DMS79 treated with DMSO at 0.1 percent for 48 hours (cell line): ENCODE measurements around the gene HNRNPU.

Source experiments
- DNase-seq: peaks from one replicate; lab custom pipeline; 2025; lab: John Stamatoyannopoulos, UW

The HNRNPU gene

DNA sequence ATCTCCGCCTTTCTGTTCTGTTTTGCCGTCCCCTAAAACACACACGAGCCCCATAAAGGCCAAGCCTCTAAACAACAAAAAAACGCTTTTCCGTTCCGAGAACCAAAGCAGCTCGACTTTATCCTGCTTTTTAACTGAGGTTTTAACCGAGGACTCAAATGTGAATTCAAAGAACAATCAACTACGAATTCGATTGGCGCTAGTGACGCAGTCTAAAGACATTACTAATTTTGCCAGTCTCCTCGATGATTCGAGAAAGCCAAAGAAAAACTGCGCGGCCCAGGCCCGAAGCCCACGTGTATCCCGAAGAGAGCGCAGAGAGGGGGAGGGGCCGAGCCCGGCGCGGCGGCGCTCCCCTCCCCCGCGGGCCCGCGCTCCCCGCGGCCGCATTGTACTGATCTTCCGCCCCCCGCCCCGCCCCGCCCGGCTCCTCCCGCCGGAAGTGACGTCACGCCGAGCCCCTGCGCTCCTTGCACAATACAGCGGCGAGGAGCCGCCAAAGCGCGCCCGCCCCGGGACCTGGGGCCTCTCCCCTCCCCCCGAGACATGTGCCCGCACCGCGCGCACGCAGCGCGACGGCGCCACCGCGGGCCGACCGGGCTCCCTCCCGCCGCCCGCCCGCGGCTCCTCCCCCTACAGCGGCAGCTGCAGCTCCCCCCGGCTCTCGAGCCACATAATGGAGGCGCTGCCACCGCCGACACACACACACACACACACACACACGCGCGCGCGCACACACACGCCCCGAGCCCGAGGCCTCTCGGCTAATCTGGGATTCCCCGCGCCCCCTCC, 1.4 kb downstream of the HNRNPU start:
- DNase-seq, result peak; percentile 78

DNA sequence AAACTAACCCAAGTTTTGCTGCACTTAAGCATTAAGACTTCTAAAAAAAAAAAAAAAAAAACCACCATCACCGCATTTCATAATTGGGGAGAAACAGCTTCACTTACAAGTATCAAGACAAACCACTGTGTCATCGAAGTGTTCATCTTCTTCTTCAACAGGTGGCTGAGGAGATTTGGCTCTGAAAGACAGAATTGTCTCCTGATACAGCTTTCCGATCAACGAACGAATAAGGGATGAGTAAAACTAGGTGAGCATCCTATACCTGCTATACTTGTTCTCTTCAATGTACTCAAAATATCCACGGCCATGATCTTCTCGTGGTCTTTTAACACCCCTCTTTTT, 2.0 kb downstream of the HNRNPU start:
- DNase-seq, result no peak

DNA sequence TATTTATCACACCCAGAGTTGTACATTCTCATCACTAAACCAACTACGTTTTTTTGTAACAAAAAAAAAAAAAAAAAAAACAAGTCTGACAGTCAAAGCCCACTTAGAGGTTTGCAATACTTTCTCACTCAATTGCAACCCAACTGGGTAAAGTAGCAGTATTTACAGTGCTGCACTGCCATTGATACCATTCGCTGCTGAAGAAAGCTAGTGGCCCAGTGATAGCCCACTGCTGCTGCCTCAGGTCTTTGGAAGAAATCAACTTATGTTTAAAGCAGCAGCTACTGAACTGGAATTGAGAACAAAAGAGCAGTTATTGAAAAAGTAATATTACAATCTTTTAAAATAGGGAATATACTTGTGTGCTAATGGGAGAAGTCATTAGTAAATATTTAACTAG, 2.7 kb downstream of the HNRNPU start:
- no peak for DNase-seq

DNA sequence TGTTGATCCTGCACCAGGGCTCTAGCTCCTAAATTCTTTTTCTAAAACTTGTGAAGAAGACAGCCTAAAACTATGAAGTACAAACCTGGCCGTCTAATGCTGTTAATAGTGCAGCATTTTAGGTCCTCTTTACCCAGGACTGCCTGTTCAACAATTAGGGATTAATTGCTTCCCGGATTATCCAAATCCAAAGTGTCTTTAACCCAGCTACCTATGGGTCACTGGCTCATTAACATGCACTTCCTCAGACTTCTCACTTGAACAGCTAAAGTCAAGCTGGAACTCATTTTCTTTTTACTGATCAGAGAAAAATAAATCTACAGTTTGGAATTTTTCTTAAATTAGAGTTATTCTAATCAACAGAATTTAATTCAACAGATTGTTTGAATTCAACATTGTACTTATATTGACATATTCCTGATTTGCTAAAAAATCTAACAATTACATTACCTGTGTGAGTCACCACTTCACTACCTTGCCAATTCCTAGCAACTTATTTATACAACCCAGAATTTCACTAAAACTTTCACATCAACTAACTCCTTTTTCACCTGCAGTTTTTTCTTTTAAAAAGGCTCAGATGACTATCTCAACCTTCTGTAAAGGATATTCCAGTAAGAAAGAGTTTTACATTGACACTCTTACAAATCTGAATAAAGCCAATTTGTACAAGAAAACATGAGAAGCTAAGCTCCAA, 3.3 kb downstream of the HNRNPU start:
- DNase-seq, result no peak

DNA sequence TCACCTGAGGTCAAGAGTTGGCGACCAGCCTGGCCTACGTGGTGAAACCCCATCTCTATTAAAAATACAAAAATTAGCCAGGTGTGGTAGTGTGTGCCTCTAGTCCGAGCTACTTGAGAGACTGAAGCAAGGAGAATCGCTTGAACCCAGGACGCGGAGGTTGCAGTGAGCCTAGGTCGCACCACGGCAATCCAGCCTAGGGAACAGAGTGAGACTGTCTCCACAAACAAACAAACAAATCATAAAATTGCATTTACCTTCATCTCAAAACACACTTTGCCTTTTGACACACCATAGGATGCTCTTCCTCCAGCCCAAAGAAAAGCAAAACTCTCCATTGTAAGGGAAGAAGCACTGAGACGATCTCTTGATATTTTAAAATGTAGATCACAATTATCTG, 4.3 kb downstream of the HNRNPU start:
- no peak for DNase-seq

DNA sequence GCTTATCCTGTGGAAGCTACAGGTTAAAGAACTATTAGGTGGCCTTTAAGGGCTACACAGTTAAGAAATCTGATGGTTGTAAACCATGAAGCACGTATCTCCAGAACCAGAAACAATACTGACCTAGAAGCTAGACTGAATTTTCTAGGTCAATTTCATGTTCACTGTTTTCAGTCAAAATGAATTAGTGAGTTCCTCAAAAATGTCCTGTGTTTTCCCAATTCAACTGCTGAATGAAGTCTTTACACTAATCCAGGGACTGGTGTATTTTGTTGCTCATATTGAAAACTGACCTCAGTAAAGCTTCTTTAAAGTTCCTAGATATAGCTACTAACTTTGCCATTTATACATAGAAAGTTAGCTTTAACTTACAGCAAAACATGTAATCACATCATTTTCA, 6.0 kb downstream of the HNRNPU start:
- DNase-seq, result no peak

DNA sequence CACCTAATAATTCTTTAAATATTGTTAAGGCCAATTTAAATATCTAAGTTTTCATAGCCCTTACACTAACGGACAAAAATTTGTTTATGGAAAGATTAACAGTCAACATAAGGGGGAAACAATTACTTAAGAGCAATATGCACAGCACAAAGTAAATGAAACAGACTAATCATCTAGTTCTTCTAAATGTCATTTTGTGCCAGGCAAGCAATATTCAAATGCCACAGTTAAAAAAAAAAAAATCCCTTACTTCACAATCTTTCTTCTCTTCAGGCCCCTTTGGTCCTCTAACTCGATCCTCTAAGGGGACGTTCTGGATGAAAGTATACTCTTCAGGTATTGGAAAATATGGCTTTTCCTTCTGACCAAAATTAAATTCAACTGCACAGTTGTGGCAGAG, 6.6 kb downstream of the HNRNPU start:
- DNase-seq, result no peak

DNA sequence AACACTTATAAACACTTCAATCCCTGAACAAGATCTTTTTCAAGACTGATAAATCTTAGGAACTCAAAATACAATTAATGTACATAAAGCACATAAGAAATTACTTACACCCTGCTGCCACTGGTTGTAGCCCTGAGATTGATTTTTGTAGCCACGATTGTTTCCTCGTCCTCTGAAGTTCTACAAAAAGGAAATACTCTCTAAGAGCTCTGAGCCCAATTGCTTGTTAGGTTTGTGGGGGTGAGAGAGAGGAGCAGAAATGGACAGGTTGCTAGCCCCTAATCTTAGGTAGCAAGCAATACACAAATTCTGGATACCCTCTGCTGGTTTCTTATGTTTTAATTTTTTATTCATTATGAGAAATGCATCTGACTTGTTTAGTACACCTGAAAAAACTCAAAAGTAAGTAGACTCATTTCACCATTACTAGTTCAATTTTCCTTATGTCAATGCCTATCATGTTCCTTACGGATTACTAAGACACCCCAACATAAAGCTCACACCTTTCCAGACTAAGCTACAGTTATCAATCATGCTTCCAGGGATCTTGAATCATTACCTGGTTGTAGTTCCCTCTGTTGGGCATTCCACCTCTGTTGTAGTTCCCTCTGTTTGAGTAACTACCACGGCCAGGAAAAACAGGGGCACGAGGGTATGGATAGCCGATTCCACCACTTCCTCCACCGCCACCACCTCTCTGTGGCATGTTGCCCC, 9.3 kb downstream of the HNRNPU start:
- no peak for DNase-seq

DNA sequence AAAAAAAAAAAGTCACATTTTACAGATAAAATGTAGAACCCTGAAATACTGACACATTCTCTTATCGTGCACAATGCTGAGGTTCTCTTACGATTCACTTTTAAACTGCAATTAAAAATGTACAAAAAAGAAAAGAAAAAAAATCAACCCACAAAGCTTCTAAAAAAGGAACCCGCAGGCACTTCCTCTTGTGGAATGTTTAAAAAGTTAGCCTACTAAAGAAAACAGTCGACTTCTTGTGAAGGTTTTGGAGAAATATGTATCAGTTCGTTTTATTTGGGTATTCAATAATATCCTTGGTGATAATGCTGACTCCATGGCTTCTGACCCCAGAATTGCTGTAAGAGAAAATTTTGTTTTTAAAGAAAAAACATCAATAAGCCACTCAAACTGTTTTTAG, 10.2 kb downstream of the HNRNPU start:
- no peak for DNase-seq

DNA sequence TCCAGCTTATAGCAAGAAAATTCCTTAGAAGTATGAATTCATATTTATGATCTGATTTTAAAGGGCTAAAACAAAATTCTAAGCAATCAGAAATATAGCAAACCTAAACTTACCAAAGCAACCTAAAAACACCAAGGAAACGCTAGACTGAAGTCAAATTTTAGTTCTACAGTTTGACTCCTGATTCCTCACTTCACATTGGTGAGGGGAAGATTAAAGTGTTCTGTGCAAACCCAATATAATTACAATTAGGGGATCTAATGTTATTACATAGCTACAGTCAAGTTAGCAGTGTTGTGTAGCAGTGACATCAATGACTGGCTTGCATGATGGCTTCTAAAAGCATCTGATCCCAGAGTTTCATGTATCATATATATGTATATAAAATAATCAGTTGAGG, 11.6 kb downstream of the HNRNPU start:
- no peak for DNase-seq

DNA sequence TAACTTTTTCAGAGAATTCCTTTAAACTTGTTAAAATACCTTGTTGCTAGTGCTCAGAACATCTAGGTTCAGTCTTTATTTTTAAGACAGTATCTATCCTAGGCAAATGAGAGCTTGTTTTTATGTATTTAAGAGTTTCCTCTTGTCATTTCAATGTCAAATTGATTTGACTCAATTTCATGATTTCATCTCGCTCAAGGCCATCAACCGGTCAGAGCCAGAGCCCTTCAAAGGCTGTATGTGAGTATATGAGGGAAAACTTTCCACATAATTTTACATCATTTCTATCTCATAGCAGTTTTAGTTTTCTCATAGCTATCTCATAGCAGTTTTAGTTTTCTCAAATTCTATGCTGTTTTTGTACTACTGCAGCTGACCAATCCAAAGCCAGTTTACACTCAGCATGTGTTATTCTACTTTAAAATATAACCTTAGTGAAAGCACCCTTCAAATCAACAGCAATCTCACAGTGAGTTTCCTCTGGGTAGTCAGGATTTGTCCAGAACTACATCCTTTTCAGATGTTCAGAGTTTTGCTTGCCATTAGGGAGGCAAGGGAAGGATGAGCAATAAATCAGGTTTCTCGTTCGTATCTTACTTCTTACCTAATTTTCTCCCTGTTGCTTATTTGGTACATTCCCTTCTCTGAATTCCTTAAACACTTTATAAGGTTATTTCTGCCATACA, 12.7 kb downstream of the HNRNPU start:
- DNase-seq, result no peak

DNA sequence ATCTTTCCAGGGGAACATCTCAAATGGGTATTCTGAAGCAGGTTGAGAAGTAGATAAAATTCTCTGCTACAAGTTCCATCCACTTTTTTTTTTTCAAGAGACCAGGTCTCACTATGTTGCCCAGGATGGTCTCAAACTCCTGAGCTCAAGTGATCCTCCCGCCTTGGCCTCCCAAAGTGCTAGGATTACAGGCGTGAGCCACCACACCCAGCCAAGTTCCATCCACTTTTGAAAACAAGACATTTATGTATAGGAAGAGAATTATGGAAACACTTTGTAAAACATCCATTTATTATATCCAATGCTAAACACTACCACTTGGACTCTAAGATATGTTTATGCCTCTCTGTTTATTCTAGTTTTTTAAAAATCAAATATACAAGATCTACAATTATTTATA, 13.4 kb downstream of the HNRNPU start:
- DNase-seq, result no peak

DNA sequence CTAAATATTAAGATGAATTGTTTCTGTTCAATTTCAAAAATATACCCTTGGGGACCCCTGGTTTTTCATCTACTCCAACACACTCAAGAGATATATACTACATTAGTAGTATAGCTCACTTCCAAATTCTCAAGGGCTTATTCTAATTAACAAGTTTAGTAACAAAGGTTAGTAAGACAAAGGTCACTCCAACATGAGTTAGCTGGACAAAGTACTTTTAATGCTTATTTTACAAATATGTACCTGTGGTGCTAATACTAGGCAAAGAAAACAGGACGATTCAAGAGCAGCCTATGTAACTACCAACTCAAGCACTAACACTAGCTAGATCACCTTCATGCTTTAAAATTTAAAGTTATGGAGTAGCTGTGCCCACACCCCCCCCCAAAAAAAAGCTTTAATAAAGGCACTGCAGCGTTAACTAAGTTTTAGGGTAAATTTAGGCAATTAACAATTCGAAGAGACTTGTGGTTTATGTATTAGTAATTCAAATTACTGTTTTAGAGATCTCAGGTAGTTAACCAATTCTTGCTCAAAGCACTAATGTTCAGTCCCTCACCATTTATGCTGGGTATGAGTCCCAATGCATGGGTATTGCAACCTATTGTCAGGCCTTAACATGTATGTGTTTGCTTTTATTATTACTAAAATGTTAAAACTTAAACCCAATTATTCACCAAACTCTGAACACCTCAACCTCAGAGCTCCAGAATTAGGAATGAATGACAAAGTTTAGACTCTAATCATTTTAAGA, 14.1 kb downstream of the HNRNPU start:
- DNase-seq, result no peak

DNA sequence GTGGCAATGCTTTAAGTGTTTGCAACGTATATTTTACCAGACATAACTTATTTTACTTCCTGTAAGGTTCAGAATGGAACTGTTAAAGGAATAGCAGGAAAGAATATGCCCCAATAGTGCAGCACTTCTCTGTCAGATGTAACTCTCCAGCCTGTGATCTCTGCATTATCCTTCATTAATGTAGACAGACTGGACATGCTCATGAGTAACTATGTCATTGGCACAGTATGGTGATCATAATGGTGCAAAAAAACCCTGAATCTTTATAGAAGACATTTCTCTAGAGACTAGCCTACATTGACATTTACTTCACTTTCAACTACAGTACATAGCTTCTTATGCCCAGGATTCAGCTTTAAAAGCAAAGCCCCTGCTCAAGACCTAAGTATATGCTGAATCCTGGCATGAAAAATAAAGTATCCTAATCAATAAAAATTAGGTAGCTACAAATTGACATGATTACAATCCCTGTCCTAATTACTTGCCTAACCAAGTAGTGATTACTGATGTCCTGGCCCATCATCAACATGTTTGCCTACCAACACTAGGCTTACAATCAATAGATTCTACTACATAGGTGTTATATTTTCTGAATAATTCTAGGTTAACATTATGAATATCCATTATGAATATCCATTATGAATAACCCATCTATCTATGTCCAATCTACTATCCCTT, 15.0 kb downstream of the HNRNPU start:
- DNase-seq, result no peak

DNA sequence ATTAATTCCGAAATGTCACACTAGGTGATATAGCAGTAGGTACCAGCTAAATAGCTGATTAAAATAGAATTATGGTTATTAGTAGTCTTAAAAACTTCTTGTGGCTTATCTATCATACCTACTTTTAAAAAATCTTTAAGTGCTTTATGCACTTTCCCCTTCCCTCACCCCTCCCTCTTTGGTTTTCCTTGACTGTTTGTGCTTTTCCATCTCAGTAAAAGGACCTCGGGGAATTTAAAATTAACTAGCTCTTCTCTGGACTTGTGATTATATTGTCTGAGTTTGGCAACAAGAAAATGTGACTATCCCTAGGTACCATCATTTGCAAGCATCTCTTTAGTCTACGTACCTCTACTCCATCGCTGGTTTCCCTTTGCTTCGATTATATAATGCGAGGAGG, 17.7 kb downstream of the HNRNPU start:
- no peak for DNase-seq

DNA sequence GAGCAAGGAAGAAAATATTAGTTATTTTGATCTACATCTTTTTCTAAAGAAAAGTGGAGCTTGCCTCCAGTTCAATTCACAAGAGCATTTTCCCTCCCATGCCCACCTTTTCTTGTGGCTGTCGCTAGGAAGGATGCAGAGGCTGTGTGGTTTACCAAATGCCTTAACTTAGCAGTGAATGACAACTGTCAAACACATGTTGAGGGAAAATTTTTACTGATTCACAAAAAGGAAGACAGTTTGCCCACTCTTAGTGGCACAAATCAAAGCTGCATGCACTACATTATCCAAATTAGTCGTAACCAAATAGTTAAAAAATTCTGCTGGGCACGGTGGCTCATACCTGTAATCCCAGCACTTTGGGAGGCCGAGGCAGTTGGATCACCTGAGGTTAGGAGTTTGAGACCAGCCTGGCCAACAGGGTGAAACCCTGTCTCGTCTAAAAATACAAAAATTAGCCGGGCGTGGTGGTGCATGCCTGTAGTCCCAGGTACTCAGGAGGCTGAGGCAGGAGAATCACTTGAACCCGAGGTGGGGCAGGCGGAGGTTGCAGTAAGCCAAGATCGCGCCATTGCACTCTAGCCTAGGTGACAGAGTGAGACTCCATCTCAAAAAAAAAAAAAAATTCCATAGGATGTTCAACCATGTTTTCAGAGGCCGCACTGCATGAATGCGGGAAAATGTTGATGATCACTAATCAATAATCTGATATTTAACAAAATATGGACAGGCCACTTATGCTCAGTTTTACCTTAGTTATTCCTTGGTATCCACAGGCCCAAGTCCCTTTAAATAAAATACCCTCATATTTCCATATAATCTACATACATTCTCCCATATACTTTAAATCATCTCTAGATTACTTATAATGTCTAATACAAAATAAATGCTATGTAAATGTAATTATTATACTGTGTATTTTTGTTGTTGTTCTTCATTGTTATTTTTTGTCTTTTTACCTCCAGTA, 19.9 kb downstream of the HNRNPU start:
- DNase-seq, result no peak

DNA sequence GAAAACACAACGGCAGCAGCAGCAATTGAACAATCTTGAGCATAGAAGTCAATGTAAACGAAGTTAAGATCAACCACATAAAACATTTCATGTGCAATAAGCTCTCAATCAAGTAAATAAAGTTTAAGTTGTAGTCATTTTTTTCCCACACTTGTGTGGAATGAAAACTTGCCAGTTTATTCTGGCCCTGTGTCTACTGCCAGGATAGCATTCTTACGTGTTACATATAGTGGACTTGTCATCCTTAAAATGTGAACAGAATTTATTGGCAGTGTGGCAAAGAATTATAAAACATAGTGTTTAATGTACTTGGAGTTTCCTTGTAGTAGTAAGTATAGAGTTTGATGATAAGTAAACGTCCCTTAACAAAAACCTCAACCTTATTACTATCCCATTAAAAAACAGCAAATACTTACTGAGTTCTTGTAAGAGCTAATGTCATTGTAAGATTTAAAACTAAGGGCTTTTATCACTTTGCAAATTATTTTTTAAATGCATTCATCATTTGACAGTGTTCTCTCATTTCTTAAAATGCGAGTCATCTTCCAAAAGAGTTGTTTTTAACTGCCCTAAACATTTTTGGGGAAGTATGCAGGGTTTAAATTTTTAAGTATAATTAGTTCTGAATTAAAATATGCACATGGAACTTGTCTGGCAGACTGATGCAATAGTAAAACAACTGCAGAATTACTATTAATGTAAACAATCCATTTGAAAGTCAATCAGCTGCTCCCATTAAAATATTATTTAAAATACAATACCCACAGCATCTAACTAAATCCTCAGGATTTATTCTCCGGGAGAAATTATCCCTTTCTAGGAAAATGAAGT, 21.0 kb downstream of the HNRNPU start:
- no peak for DNase-seq

DNA sequence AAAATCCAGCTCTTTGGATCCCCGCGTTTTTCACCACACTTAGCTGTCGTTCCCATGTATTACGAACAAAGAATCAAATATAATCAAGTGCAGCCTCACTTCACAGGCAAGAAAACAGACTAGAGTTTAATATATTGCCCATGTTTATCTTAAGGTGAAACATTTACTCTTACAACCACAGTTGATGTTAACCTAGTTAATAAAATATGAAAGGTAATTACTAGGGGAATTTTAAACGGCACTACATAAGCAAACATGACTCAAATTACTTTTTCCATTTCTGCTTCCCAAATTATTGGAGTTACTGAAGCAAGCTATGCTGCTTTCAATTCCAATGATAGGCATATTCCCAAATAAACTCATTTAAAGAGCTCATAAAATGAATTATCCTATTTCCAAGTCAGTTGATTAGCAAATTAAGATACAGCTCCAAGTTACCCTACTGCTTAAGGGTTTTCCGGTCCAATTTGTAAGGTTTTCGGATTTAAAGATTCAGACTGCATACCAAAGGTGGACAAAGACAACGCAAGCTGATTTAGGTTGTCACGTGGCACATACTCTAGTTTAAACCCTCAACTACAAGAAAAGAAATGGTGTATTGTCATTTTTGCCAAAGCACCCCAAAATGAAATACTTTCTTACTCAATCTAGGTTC, 22.9 kb downstream of the HNRNPU start:
- DNase-seq, result no peak
